IMR-90 (cell line): ENCODE data around the gene STXBP6. TPM values are rescaled to one million over a fixed set of nuclear protein-coding genes. Genes with fewer than 3 reads are reported as not detected.

ENCODE experiments used
- ATAC-seq: fragments of 200-7000 bp; cut with Tn5 transposase; 2 replicates; pipeline ENCODE4 v1.9.1; 2020; ENCODE audit warnings: low read depth, mild to moderate bottlenecking, moderate library complexity
- BruUV-seq: library from RNA; stranded (reverse); fragments of 400-500 nt; replicated peaks from 2 replicates; lab custom pipeline; 2021; lab: Mats Ljungman, UMichigan
- CTCF ChIA-PET: fragments of 300-600 bp; formaldehyde crosslinking; extraction: SDS; loops from one replicate; lab custom pipeline; 2021; ENCODE audit warnings: antibody characterized with exemption; lab: Yijun Ruan, JAX
- POLR2A ChIA-PET: fragments of 300-600 bp; sonication (Branson Sonifier 250); formaldehyde crosslinking; loops from one replicate; lab custom pipeline; 2022; ENCODE audit warnings: antibody characterized with exemption; ENCODE audit not compliant: unreplicated experiment; lab: Charles Lee
- DNase-seq: peaks from one replicate; pipeline ENCODE4 v3.0.0; 2013
- H2AFZ ChIP-seq: replicated peaks from 2 replicates; pipeline ENCODE3; 2013; ENCODE audit warnings: low read length, mild to moderate bottlenecking; ENCODE audit not compliant: poor library complexity
- H2AK5ac ChIP-seq: 2 replicates; pipeline ENCODE4 v1.6.1; 2013; ENCODE audit warnings: low read depth, low read length, inconsistent platforms
- H2AK9ac ChIP-seq: replicated peaks from 2 replicates; pipeline ENCODE3; 2013; ENCODE audit warnings: mild to moderate bottlenecking, low read depth, low read length, moderate library complexity; ENCODE audit not compliant: poor library complexity
- H2BK120ac ChIP-seq: 2 replicates; pipeline ENCODE4 v1.6.1; 2013; ENCODE audit warnings: low read depth, low read length, inconsistent platforms
- H2BK15ac ChIP-seq: 3 replicates; pipeline ENCODE4 v1.6.1; 2013; ENCODE audit warnings: low read depth, low read length, inconsistent platforms
- H2BK20ac ChIP-seq: 2 replicates; pipeline ENCODE4 v1.6.1; 2013; ENCODE audit warnings: low read depth, mild to moderate bottlenecking, inconsistent platforms, low read length, moderate library complexity
- H2BK5ac ChIP-seq: 2 replicates; pipeline ENCODE4 v1.6.1; 2013; ENCODE audit warnings: mild to moderate bottlenecking, low read depth, low read length, inconsistent platforms; ENCODE audit not compliant: poor library complexity, severe bottlenecking
- H3K14ac ChIP-seq: replicated peaks from 2 replicates; pipeline ENCODE4 v1.6.1; 2013; ENCODE audit warnings: low read depth, low read length, inconsistent platforms
- H3K18ac ChIP-seq: 2 replicates; pipeline ENCODE4 v1.6.1; 2013; ENCODE audit warnings: low read depth, low read length, control low read depth
- H3K23ac ChIP-seq: 2 replicates; pipeline ENCODE4 v1.6.1; 2013; ENCODE audit warnings: low read depth, low read length, inconsistent platforms
- H3K27ac ChIP-seq: 2 replicates; pipeline ENCODE4 v1.5.1; 2013; ENCODE audit warnings: mild to moderate bottlenecking, control low read depth, low read length; ENCODE audit not compliant: insufficient read depth
- H3K27me3 ChIP-seq: 2 replicates; pipeline ENCODE4 v1.6.1; 2013; ENCODE audit warnings: low read length; ENCODE audit not compliant: control insufficient read depth, insufficient read depth
- H3K36me3 ChIP-seq: 2 replicates; pipeline ENCODE4 v1.6.1; 2013; ENCODE audit warnings: low read length, mixed read lengths; ENCODE audit not compliant: control insufficient read depth, insufficient read depth
- H3K4ac ChIP-seq: 2 replicates; pipeline ENCODE4 v1.6.1; 2013; ENCODE audit warnings: low read depth, low read length, inconsistent platforms
- H3K4me1 ChIP-seq: 2 replicates; pipeline ENCODE4 v1.6.1; 2013; ENCODE audit warnings: low read length, mixed read lengths; ENCODE audit not compliant: control insufficient read depth, insufficient read depth
- H3K4me2 ChIP-seq: 2 replicates; pipeline ENCODE4 v1.6.1; 2013; ENCODE audit warnings: low read depth, mild to moderate bottlenecking, control low read depth, low read length, moderate library complexity
- H3K4me3 ChIP-seq: 2 replicates; pipeline ENCODE4 v1.5.1; 2013; ENCODE audit warnings: low read depth, mild to moderate bottlenecking, control low read depth, low read length, moderate library complexity; ENCODE audit not compliant: insufficient read depth
- H3K56ac ChIP-seq: 2 replicates; pipeline ENCODE4 v1.6.1; 2013; ENCODE audit warnings: low read length, inconsistent platforms; ENCODE audit not compliant: insufficient read depth; ENCODE audit errors: extremely low read depth
- H3K79me1 ChIP-seq, 2 experiments: 2 replicates each; pipeline ENCODE4 v1.6.1; 2013; ENCODE audit warnings: low read length in 2 of 2, inconsistent platforms in 1 of 2, low read depth in 1 of 2
- H3K9ac ChIP-seq: 2 replicates; pipeline ENCODE4 v1.6.1; 2013; ENCODE audit warnings: low read depth, low read length, control low read depth
- H3K9me1 ChIP-seq: 2 replicates; pipeline ENCODE4 v1.6.1; 2013; ENCODE audit warnings: low read length, inconsistent platforms; ENCODE audit not compliant: insufficient read depth
- H3K9me3 ChIP-seq: 2 replicates; pipeline ENCODE4 v1.6.1; 2013; ENCODE audit warnings: low read length; ENCODE audit not compliant: control insufficient read depth, insufficient read depth
- H4K20me1 ChIP-seq: 2 replicates; pipeline ENCODE4 v1.6.1; 2013; ENCODE audit warnings: low read length, inconsistent platforms; ENCODE audit not compliant: insufficient read depth
- H4K5ac ChIP-seq: 2 replicates; pipeline ENCODE4 v1.6.1; 2013; ENCODE audit warnings: mild to moderate bottlenecking, low read depth, low read length, control low read depth
- H4K8ac ChIP-seq, 2 experiments: 2 replicates each; pipeline ENCODE4 v1.6.1; 2013; ENCODE audit warnings: low read depth in 2 of 2, low read length in 2 of 2, control low read depth in 1 of 2, inconsistent platforms in 1 of 2
- H4K91ac ChIP-seq: 2 replicates; pipeline ENCODE4 v1.6.1; 2013; ENCODE audit warnings: low read depth, low read length, inconsistent platforms; ENCODE audit not compliant: insufficient read depth
- MAFK ChIP-seq: IDR thresholded peaks from 2 replicates; pipeline ENCODE4 v1.6.1; 2012; ENCODE audit warnings: low read depth, low read length, improper control_type of control experiment
- POLR2A ChIP-seq: IDR thresholded peaks from 2 replicates; pipeline ENCODE4 v1.6.1; 2012; ENCODE audit warnings: mild to moderate bottlenecking, low read depth, low read length
- WGBS, 2 experiments: methylation state at CpG; one replicate each; pipeline versions ENCODE4 v1.1.5 to v1.1.7; 2013; ENCODE audit warnings: missing lambda C conversion rate in 2 of 2; ENCODE audit not compliant: insufficient read length in 1 of 2; ENCODE audit errors: extremely low coverage in 2 of 2; 5-methylcytosine and 5-hydroxymethylcytosine counted together
- dilution Hi-C: fragments of 300-500 bp; cut with HindIII; formaldehyde crosslinking; loops from one replicate; pipeline ENCODE4 v1.14.3; 2018; ENCODE audit warnings: low sequenced_read_pairs; ENCODE audit not compliant: unreplicated experiment
- in situ Hi-C: fragments of 300-500 bp; cut with MboI; formaldehyde crosslinking; loops from 3 replicates; pipeline ENCODE4 v1.14.3; 2019; ENCODE audit warnings: low sequenced_read_pairs, inconsistent platforms, mixed read lengths
- intact Hi-C: fragments of 100-400 bp; cut with micrococcal nuclease; formaldehyde crosslinking; loops from 2 replicates; pipeline ENCODE4 v1.10.0; 2022
- polyA plus RNA-seq, 3 experiments: library from polyadenylated mRNA; depleted of rRNA; stranded (reverse); fragments of >200 nt; gene quantifications; 2 replicates each; pipeline ENCODE4 v1.2.3, GENCODE V29; 2012; ENCODE audit warnings: low replicate concordance in 1 of 3
- total RNA-seq: library from RNA; depleted of rRNA; stranded (reverse); fragments of >200 nt; gene quantifications from 2 replicates; pipeline ENCODE4 v1.2.3, GENCODE V29; 2012

STXBP6 gene
- total and polyA plus RNA-seq, 2 of the 4 experiments (the other 2 are of a cell fraction), result 14.2 to 14.3 TPM

- Histone ChIP-seq H3K9ac (no peak overlapping the region), H4K91ac (no peak overlapping the region), H3K79me1 (no peaks in the 10 kb centered on the region), H3K9me3 (no peaks in the 10 kb centered on the region), H2AK5ac (no peak overlapping the region), H2BK20ac (no peak overlapping the region), H4K8ac (no peak overlapping the region), H3K18ac (no peak overlapping the region), H2BK5ac (no peak overlapping the region), H4K20me1 (no peaks in the 10 kb centered on the region), H3K4me2 (no peak overlapping the region), H3K56ac (no peak overlapping the region), H2AK9ac (no peak overlapping the region), H2BK120ac (no peak overlapping the region), H3K36me3 (no peaks in the 10 kb centered on the region), H3K4me1 (0 out of 2 replicates have a peak, but pooled peaks cover under 1% of the 10 kb centered on the region), H4K5ac (no peak overlapping the region), H3K14ac (no peak overlapping the region), H3K27me3 (no peaks in the 10 kb centered on the region), H2BK15ac (no peak overlapping the region), H3K27ac (no peak overlapping the region), H3K4me3 (no peak overlapping the region), H3K4ac (no peak overlapping the region), H3K23ac (no peak overlapping the region), H3K9me1 (no peaks in the 10 kb centered on the region), H2AFZ (no peak overlapping the region)
- intact Hi-C loops (loop anchor here (10.0 kb wide), 1 partner anchor 271 kb away; no protein-coding TSS in a partner anchor), dilution Hi-C loops (no loop called here), in situ Hi-C loops (no loop called here)
- BruUV-seq, result no TSS peak
- TF ChIP-seq MAFK, result no peak
- TF ChIP-seq POLR2A, result no peak
- 100% methylated on average over 2 of the region's 5 CpGs; no CpG with 5 or more reads in 1 of the 2 experiments for WGBS, 2 experiments
- no peak for DNase-seq
- CTCF ChIA-PET, result no interaction called here
- ATAC-seq, result no peak
- POLR2A ChIA-PET, result interaction anchor here (0.5 kb wide), 1 partner anchor 236 kb away, joined by 6 read pairs; no protein-coding TSS in a partner anchor
Observed at GRCh38 chr14:24844011-24844410, 205.9 kb downstream of the STXBP6 start.
